Activated CD8-positive, alpha-beta T cell treated with anti-CD3 and anti-CD28 coated beads, Interleukin-2, amount 10 ng/mL, durations not matched to agents 7 days and 5 days (primary cell): ENCODE data around the gene CACNB4. TPM values are rescaled to one million over a fixed set of nuclear protein-coding genes. Genes with fewer than 3 reads are reported as not detected.
"Not testable (repeated sequence)": the region's sequence is repeated elsewhere in the genome, so short reads cannot be mapped to it uniquely, and the experiment has no call there.

ENCODE experiments used
- ATAC-seq: fragments of 150-1000 bp; cut with Tn5 transposase; one replicate; pipeline ENCODE4 v1.10.0; 2021; ENCODE audit warnings: moderate library complexity
- CTCF ChIA-PET: fragments of 350-600 bp; sonication (Branson Sonifier 250); formaldehyde crosslinking; loops from one replicate; lab custom pipeline; 2021; ENCODE audit warnings: antibody characterized with exemption; lab: Charles Lee
- POLR2A ChIA-PET: fragments of 350-600 bp; sonication (Branson Sonifier 250); formaldehyde crosslinking; loops from one replicate; lab custom pipeline; 2021; ENCODE audit warnings: antibody characterized with exemption; lab: Charles Lee
- DNase-seq: peaks from one replicate; pipeline ENCODE4 v3.0.0-alpha.2; 2020
- H3K27ac Mint-ChIP-seq: one replicate; pipeline ENCODE4 v1.8.0; 2021; ENCODE audit warnings: mild to moderate bottlenecking, mixed read lengths
- H3K27me3 Mint-ChIP-seq: one replicate; pipeline ENCODE4 v1.8.0; 2021; ENCODE audit warnings: low read depth, mixed read lengths
- H3K36me3 Mint-ChIP-seq: one replicate; pipeline ENCODE4 v1.8.0; 2021; ENCODE audit warnings: low read depth, mixed read lengths
- H3K4me1 Mint-ChIP-seq: one replicate; pipeline ENCODE4 v1.8.0; 2021; ENCODE audit warnings: low read depth, mixed read lengths
- H3K4me3 Mint-ChIP-seq: one replicate; pipeline ENCODE4 v1.8.0; 2021; ENCODE audit warnings: mild to moderate bottlenecking, mixed read lengths
- H3K9me3 Mint-ChIP-seq: one replicate; pipeline ENCODE4 v1.8.0; 2022; ENCODE audit warnings: mixed read lengths; ENCODE audit not compliant: insufficient read depth
- total RNA-seq, 2 experiments: library from RNA; stranded (reverse); gene quantifications; one replicate each; pipeline ENCODE4 v1.2.3, GENCODE V29; 2021

CACNB4 gene
- total RNA-seq, 2 experiments from 2014 or later = 0.29 to 0.47 TPM

DNA sequence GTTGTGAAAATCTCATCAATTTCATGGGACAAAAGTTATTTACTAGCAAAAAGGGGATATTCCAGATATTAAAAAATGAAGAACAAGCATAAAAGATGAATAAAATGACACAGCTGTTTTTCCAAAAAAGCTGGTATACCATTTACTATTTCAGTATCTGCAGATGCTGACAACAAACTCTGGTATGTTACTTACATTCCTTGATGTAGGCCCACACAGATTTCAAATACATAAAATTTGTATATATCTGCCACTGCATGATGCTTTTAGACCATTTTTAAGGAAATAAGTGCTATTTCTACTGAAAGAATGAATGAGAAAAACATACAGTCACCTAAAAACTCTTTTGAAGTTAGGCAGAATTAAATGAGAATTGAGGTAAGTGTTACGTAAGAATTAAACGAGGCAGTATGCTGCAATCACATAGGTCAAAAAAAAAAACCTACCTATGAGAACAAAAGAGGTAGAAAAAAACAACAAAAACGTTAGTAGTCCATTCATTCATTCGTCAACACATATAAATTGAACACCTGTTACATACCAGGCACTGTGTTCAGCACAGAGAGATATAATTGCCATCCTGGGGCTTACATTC is 303.1 kb downstream of the CACNB4 start:
- POLR2A ChIA-PET = no interaction called here
- Mint-ChIP-seq H3K9me3 (no peaks in the 10 kb centered on the region), H3K4me3 (no peak overlapping the region), H3K27me3 (no peaks in the 10 kb centered on the region), H3K36me3 (peaks cover 31% of the 10 kb centered on the region), H3K4me1 (no peaks in the 10 kb centered on the region), H3K27ac (no peak overlapping the region)
- DNase-seq (no peak), ATAC-seq (no peak)
- CTCF ChIA-PET = no interaction called here

GRCh38 chr2:151794422-151794821 is 304.4 kb downstream of the CACNB4 start:
- H3K4me1 Mint-ChIP-seq, DNase-seq, H3K27me3 Mint-ChIP-seq, H3K27ac Mint-ChIP-seq, CTCF ChIA-PET, POLR2A ChIA-PET, H3K4me3 Mint-ChIP-seq, ATAC-seq, H3K9me3 Mint-ChIP-seq: not testable (repeated sequence)
- H3K36me3 Mint-ChIP-seq = peaks cover 28% of the 10 kb centered on the region

GRCh38 chr2:151793123-151793522 is 305.7 kb downstream of the CACNB4 start:
- Mint-ChIP-seq H3K9me3 (no peaks in the 10 kb centered on the region), H3K4me3 (no peak overlapping the region), H3K36me3 (peaks cover 26% of the 10 kb centered on the region), H3K27me3 (no peaks in the 10 kb centered on the region), H3K27ac (no peak overlapping the region), H3K4me1 (no peaks in the 10 kb centered on the region)
- ChIA-PET POLR2A (no interaction called here), CTCF (no interaction called here)
- DNase-seq (no peak), ATAC-seq (no peak)

- peaks cover 26% of the 10 kb centered on the region for H3K36me3 Mint-ChIP-seq
- no peaks in the 10 kb centered on the region for H3K27me3 Mint-ChIP-seq
- CTCF ChIA-PET = no interaction called here
- H3K9me3 Mint-ChIP-seq = no peaks in the 10 kb centered on the region
- H3K4me1 Mint-ChIP-seq = no peaks in the 10 kb centered on the region
- H3K27ac Mint-ChIP-seq = no peak overlapping the region
- DNase-seq (no peak), ATAC-seq (no peak)
- POLR2A ChIA-PET = no interaction called here
- H3K4me3 Mint-ChIP-seq = no peak overlapping the region
These were observed 306.3 kb downstream of the CACNB4 start for GRCh38 chr2:151792589-151792988.

GRCh38 chr2:151791545-151791944 is 307.3 kb downstream of the CACNB4 start:
- ChIA-PET CTCF (interaction anchor here (0.8 kb wide), 1 partner anchor 15 kb away, joined by 3 read pairs; no protein-coding TSS in a partner anchor), POLR2A (no interaction called here)
- H3K27me3 Mint-ChIP-seq = no peaks in the 10 kb centered on the region
- DNase-seq = no peak
- no peak for ATAC-seq
- H3K9me3 Mint-ChIP-seq = no peaks in the 10 kb centered on the region
- no peak overlapping the region for H3K4me3 Mint-ChIP-seq
- H3K27ac Mint-ChIP-seq = no peak overlapping the region
- no peaks in the 10 kb centered on the region for H3K4me1 Mint-ChIP-seq
- H3K36me3 Mint-ChIP-seq = peaks cover 22% of the 10 kb centered on the region

DNA sequence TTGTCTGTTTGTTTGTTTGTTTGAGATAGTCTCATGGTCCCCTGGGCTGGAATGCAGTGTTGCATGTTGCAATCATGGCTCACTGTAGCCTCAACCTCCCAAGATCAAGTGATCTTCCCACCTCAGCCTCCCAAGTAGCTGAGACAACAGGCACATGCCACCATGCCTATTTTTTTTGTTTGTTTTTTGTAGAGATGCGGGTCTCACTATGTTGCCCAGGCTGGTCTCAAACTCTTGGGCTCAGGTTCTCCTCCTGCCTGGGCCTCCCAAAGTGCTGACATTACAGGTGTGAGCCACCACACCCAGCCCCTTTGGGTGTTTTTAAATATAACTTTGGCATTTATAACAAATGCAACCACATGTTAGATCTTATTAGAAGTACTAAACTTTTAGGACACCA is 308.2 kb downstream of the CACNB4 start:
- ATAC-seq = no peak
- Mint-ChIP-seq H3K27me3 (no peaks in the 10 kb centered on the region), H3K36me3 (peaks cover 19% of the 10 kb centered on the region), H3K9me3 (no peaks in the 10 kb centered on the region), H3K4me1 (no peaks in the 10 kb centered on the region), H3K4me3 (no peak overlapping the region), H3K27ac (peak overlapping the region; percentile 7)
- no peak for DNase-seq
- POLR2A ChIA-PET = no interaction called here
- CTCF ChIA-PET = interaction anchor here (0.6 kb wide), 1 partner anchor 222 kb away, joined by 3 read pairs; no protein-coding TSS in a partner anchor

GRCh38 chr2:151789055-151789834 is 309.6 kb downstream of the CACNB4 start:
- POLR2A ChIA-PET = no interaction called here
- CTCF ChIA-PET = no interaction called here
- Mint-ChIP-seq H3K9me3 (no peaks in the 10 kb centered on the region), H3K27me3 (no peaks in the 10 kb centered on the region), H3K4me1 (no peaks in the 10 kb centered on the region), H3K36me3 (peaks cover 26% of the 10 kb centered on the region), H3K27ac (no peak overlapping the region), H3K4me3 (no peak overlapping the region)
- no peak for ATAC-seq
- no peak for DNase-seq

- CTCF ChIA-PET = interaction anchor here (1.2 to 1.4 kb wide), 2 partner anchors 26 to 239 kb away, joined by 3 to 4 read pairs; no protein-coding TSS in a partner anchor
- Mint-ChIP-seq H3K27me3 (no peaks in the 10 kb centered on the region), H3K4me3 (no peak overlapping the region), H3K4me1 (no peaks in the 10 kb centered on the region), H3K27ac (no peak overlapping the region), H3K36me3 (peaks cover 23% of the 10 kb centered on the region), H3K9me3 (no peaks in the 10 kb centered on the region)
- no peak for ATAC-seq
- POLR2A ChIA-PET = no interaction called here
- no peak for DNase-seq
These were observed 312.4 kb downstream of the CACNB4 start for GRCh38 chr2:151786483-151786882.

GRCh38 chr2:151786077-151786476 is 312.8 kb downstream of the CACNB4 start:
- H3K4me1 Mint-ChIP-seq = no peaks in the 10 kb centered on the region
- ChIA-PET POLR2A (no interaction called here), CTCF (interaction anchor here (1.2 to 1.4 kb wide), 2 partner anchors 27 to 240 kb away, joined by 3 to 4 read pairs; no protein-coding TSS in a partner anchor)
- ATAC-seq = no peak
- no peaks in the 10 kb centered on the region for H3K27me3 Mint-ChIP-seq
- H3K27ac Mint-ChIP-seq = no peak overlapping the region
- peaks cover 22% of the 10 kb centered on the region for H3K36me3 Mint-ChIP-seq
- DNase-seq = no peak
- no peaks in the 10 kb centered on the region for H3K9me3 Mint-ChIP-seq
- H3K4me3 Mint-ChIP-seq = no peak overlapping the region

- ATAC-seq = no peak
- POLR2A ChIA-PET = no interaction called here
- no peaks in the 10 kb centered on the region for H3K27me3 Mint-ChIP-seq
- no peak overlapping the region for H3K4me3 Mint-ChIP-seq
- peaks cover 3% of the 10 kb centered on the region for H3K9me3 Mint-ChIP-seq
- CTCF ChIA-PET = no interaction called here
- no peaks in the 10 kb centered on the region for H3K4me1 Mint-ChIP-seq
- H3K36me3 Mint-ChIP-seq = peaks cover 35% of the 10 kb centered on the region
- H3K27ac Mint-ChIP-seq = no peak overlapping the region
- no peak for DNase-seq
These were observed 315.7 kb downstream of the CACNB4 start for GRCh38 chr2:151783133-151783520.
